Measurements from ENCODE around the gene GIMAP1.
A peak's percentile ranks its signal among the peaks of the same experiment; 100 is the strongest.

DNA sequence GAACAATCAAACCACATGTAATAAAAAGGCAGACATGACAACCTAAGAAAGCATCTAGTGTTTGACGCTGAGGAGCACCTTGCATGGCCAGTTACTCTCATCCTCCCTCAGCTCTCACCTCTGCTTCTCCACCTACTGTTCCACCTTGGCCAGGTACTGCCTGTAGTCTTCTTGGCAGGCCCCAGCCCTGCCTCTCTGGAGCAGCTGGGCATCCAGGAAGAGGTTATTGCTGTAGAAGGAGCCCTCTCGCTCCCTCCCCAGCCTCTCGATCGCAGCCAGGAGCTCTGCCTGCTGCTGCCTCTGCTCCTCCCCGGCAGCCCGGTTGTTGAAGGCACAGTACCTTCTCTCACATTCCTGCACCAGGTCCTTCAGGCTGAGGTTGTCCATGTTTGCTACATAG, 30.5 kb downstream of the GIMAP1 start:
- TF ChIP-seq, protein P1, sequence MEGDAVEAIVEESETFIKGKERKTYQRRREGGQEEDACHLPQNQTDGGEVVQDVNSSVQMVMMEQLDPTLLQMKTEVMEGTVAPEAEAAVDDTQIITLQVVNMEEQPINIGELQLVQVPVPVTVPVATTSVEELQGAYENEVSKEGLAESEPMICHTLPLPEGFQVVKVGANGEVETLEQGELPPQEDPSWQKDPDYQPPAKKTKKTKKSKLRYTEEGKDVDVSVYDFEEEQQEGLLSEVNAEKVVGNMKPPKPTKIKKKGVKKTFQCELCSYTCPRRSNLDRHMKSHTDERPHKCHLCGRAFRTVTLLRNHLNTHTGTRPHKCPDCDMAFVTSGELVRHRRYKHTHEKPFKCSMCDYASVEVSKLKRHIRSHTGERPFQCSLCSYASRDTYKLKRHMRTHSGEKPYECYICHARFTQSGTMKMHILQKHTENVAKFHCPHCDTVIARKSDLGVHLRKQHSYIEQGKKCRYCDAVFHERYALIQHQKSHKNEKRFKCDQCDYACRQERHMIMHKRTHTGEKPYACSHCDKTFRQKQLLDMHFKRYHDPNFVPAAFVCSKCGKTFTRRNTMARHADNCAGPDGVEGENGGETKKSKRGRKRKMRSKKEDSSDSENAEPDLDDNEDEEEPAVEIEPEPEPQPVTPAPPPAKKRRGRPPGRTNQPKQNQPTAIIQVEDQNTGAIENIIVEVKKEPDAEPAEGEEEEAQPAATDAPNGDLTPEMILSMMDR (IDR thresholded peaks at IDR 0.05 in 8 of 11, conservative IDR thresholded peaks at IDR 0.05 in 3 of 11): no peak
- TF ChIP-seq POLR2AphosphoS5 (IDR thresholded peaks at IDR 0.05) (peak; percentile 50 to 68 (median 60)), POLR2A (IDR thresholded peaks at IDR 0.05) (no peak)

Measured in spleen (tissue), 7 donors.